HG03342 (cell line): ENCODE results near the gene ZFYVE9.
"Not testable (repeated sequence)": the region's sequence is repeated elsewhere in the genome, so short reads cannot be mapped to it uniquely, and the experiment has no call there.

Source experiments
- ATAC-seq: cut with Tn5 transposase; IDR thresholded peaks from one replicate; pipeline ENCODE4 v1.9.1; 2021; ENCODE audit warnings: mild to moderate bottlenecking, moderate library complexity; ENCODE audit not compliant: unreplicated experiment

Gene ZFYVE9

GRCh38 chr1:52182874-52183400, 41.0 kb downstream of the ZFYVE9 start:
- ATAC-seq = no peak

GRCh38 chr1:52186449-52186848, 44.6 kb downstream of the ZFYVE9 start:
- no peak for ATAC-seq

- ATAC-seq = no peak
These were observed 48.1 kb downstream of the ZFYVE9 start for GRCh38 chr1:52189898-52190480.

- no peak for ATAC-seq
These were observed 48.8 kb downstream of the ZFYVE9 start for GRCh38 chr1:52190500-52191252.

DNA sequence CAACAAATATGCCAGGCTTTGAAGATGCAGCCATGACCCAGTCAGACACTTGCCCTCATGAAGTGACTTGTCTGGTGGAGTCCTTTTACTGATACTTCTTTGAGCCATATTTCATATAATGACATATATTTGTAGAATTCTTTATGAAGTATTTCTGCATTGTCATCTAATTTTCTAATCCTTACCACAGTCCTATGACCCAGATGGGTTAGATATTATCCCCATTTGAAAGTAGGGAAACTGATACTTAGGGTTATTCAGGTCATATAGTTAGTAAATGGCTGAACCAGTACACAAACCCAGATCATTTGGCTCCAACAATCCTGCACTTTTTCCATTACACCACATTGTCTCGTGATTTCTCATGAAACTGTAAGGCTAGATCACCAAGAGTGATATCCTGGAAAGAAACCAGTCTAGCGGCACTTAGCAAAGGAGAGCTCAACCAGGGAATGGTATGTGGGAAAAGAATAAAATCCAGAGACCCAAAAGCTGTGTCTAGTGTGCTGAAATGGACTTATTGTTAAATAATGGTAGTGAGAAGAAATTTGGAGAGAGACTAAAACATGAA, 49.6 kb downstream of the ZFYVE9 start:
- no peak for ATAC-seq

DNA sequence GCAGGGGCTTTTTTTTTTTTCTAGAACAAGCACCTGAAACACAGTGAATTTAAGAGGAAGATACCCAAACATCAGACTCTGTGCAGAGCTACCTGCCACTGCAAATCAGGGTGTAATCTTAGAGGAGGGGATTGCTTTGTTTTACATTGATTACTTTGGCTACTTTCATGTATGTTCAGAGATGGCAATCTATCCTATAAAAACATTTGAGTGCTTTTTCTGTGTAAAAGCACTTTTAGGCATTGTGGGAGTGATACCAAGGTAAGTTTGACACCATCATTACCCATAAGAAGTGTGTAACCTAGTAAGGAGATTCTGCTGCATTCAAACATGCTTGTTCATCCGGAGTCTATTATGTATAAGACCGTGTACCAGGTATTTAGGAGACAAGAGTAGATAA, 50.1 kb downstream of the ZFYVE9 start:
- ATAC-seq = no peak

GRCh38 chr1:52192436-52192835, 50.5 kb downstream of the ZFYVE9 start:
- ATAC-seq = no peak

- no peak for ATAC-seq
These were observed 52.1 kb downstream of the ZFYVE9 start for GRCh38 chr1:52193985-52194384.

DNA sequence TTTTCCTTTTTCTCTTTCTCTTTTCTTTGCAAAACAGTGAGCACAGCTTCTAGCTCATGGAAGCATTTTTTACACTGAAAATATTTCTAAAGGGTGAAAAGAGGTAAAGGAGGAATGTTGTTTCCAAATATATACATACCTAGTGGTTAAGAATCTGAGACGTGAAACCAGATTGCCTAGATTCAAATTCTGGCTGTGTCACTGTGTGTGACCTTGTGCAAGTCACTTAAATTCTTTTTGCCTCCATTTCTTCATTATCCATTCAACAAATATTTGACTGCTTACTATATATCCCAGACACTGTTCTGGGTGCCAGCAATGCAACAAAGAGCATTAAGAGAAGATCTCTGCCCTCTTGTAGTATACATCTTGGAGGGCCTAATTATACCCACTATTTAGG, 53.3 kb downstream of the ZFYVE9 start:
- no peak for ATAC-seq

DNA sequence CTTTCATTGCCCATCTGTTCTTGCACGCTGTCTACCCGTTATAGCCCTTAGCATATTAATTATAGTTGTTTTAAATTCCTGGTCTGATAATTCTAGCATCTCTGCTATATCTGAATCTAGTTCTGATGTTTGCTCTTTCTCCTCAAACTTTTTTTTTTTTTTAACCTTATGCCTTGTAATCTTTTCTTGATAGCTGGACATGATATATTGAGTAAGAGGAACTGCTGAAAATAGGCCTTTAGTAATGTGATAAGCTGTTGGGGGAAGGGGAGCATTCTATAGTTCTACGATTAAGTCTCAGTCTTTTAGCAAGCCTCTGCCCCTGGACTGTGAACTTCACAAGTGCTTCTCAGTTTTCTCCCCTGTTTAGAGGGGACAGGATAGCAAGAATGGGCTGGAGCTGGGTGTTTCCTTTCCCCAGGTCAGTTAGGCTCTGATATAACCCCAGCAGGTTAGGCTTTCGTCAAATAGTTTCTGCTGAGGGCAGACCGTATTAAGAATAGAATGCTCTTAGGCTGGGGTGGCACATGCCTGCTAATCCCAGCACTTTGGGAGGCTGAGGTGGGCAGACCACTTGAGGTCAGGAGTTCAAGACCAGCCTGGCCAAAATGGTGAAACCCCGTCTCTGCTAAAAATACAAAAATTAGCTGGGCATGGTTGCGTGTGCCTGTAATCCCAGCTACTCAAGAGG, 62.2 kb downstream of the ZFYVE9 start:
- ATAC-seq = no peak

DNA sequence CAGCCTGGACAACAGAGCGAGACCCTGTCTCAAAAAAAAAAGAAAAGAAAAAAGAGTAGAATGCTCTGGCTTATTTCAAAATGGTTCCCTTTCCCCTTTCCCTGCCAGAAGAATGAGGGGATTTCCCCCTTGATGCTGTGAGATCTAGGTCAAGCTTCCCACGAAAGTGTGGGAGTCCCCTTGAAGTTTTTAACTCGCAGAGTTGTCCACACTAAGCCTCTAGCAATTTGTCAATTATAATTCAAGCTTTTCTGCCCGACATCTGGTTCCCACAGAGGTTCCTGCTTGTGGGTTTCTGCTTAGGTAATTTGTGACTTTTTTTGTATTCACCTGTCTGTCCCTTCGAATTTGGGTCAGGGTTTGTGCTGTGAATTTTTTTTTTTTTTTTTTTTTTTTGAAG, 62.8 kb downstream of the ZFYVE9 start:
- no peak for ATAC-seq

DNA sequence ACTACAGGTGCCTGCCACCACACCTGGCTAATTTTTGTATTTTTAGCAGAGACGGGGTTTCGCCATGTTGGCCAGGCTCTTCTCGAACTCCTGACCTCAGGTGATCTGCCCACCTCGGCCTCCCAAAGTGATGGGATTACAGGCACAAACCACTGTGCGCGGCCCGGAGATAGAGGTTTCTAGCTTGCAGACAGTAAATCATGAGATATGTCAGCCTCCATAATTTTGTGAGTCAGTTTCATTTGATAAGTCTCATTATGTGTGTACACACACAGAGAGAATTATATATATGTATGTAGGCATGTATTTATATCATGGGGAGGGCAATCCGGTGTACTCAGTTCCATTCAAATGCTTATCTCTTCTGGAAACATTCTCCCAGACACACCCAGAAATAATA, 64.8 kb downstream of the ZFYVE9 start:
- not testable (repeated sequence) for ATAC-seq

GRCh38 chr1:52209429-52209828, 67.5 kb downstream of the ZFYVE9 start:
- ATAC-seq = no peak

- ATAC-seq = no peak
These were observed 68.2 kb downstream of the ZFYVE9 start for GRCh38 chr1:52210044-52210443.

DNA sequence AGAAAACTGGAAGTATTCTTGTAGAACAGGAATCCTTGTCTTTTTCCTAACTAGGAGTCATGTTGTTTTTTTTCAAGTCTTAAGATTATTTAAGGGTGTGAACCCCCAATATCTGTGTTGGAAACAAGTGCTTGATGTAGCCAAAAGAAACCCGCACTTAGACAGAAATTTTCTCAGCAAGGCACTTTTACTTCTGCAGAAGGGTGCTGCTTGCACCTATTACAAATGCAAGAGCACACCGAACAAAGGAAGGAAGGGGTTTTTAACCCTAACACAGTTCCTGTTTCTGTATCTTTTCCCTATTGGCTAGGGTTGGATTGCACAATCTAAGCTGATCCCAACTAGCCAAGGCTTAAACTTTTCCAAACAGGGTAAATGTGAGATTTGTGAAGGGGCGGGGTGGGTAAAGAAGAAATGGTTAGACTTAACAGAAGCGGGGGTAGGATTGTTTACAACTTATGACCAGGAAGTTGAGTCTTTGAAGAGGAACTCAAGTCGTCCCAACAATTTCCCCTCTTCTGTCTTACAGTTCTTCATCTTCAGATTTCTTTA, 75.1 kb downstream of the ZFYVE9 start:
- no peak for ATAC-seq

GRCh38 chr1:52225174-52225573, 83.3 kb downstream of the ZFYVE9 start:
- no peak for ATAC-seq

DNA sequence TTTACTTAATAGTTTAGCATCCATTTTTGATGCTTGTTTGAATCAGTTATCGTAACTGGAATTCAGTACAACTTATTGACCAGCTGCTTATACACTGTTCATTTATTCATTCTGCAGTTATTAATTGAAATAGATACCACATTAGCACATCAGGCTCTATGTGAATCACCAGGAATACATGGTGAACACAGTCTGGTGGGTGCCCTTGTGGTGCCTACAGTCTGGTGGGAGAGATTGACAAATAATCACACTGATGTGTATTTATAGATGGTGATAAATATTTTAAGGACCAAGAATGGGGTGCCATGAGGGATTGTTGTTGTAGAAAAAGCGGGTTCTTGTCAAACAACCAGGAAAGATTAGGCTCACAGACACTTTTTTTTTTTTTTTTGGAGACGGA, 87.6 kb downstream of the ZFYVE9 start:
- no peak for ATAC-seq

GRCh38 chr1:52233463-52233862, 91.6 kb downstream of the ZFYVE9 start:
- ATAC-seq = no peak

GRCh38 chr1:52234014-52234413, 92.1 kb downstream of the ZFYVE9 start:
- no peak for ATAC-seq

- ATAC-seq = no peak
These were observed 92.8 kb downstream of the ZFYVE9 start for GRCh38 chr1:52234708-52235107.

GRCh38 chr1:52235646-52236045, 93.8 kb downstream of the ZFYVE9 start:
- no peak for ATAC-seq
